HepG2 (cell line): Measurements from ENCODE around the gene LGI4. TPM values are rescaled to one million over a fixed set of nuclear protein-coding genes. Genes with fewer than 3 reads are reported as not detected.

Source experiments
- AKAP8 ChIP-seq: sonication (generic); formaldehyde crosslinking; IDR thresholded peaks from 2 replicates; pipeline ENCODE4 v1.5.1; 2020; ENCODE audit warnings: mild to moderate bottlenecking, missing genetic modification reagents
- ETV5 ChIP-seq: IDR thresholded peaks from 2 replicates; pipeline ENCODE4 v1.6.1; 2018; ENCODE audit warnings: missing biosample characterization, missing genetic modification reagents, inconsistent platforms, borderline replicate concordance
- GFI1 ChIP-seq: sonication (generic); formaldehyde crosslinking; IDR thresholded peaks from 2 replicates; pipeline ENCODE4 v1.5.0; 2020; ENCODE audit warnings: missing genetic modification reagents, mild to moderate bottlenecking, borderline replicate concordance
- ISL2 ChIP-seq: sonication (generic); formaldehyde crosslinking; IDR thresholded peaks from 2 replicates; pipeline ENCODE4 v1.5.0; 2020; ENCODE audit warnings: missing genetic modification reagents
- MED1 ChIP-seq: sonication (generic); formaldehyde crosslinking; IDR thresholded peaks from 2 replicates; pipeline ENCODE4 v1.4.0; 2020; ENCODE audit warnings: missing genetic modification reagents
- PPARG ChIP-seq: conservative IDR thresholded peaks from 2 replicates; pipeline ENCODE4 v1.6.1; 2016; ENCODE audit warnings: missing biosample characterization, missing genetic modification reagents
- SALL1 ChIP-seq: sonication (generic); formaldehyde crosslinking; IDR thresholded peaks from 2 replicates; pipeline ENCODE4 v1.8.0; 2022; ENCODE audit warnings: mild to moderate bottlenecking, missing genetic modification reagents
- SIX1 ChIP-seq: sonication (generic); formaldehyde crosslinking; IDR thresholded peaks from 2 replicates; pipeline ENCODE4 v1.4.0; 2020; ENCODE audit warnings: missing genetic modification reagents, borderline replicate concordance
- YEATS4 ChIP-seq: sonication (generic); formaldehyde crosslinking; IDR thresholded peaks from 2 replicates; pipeline ENCODE4 v1.4.0; 2020; ENCODE audit warnings: missing genetic modification reagents, borderline replicate concordance
- ZBTB7A ChIP-seq: sonication (generic); formaldehyde crosslinking; IDR thresholded peaks from 2 replicates; pipeline ENCODE4 v1.8.0; 2022; ENCODE audit warnings: mild to moderate bottlenecking, missing genetic modification reagents
- ZFP36L1 ChIP-seq: sonication (generic); formaldehyde crosslinking; IDR thresholded peaks from 2 replicates; pipeline ENCODE4 v1.8.0; 2022; ENCODE audit warnings: mild to moderate bottlenecking, missing genetic modification reagents, moderate library complexity
- ZMAT3 ChIP-seq: sonication (generic); formaldehyde crosslinking; conservative IDR thresholded peaks from 2 replicates; pipeline ENCODE4 v1.7.0; 2021; ENCODE audit warnings: missing genetic modification reagents
- ZMYM3 ChIP-seq: sonication (generic); formaldehyde crosslinking; IDR thresholded peaks from 2 replicates; pipeline ENCODE4 v1.5.1; 2020; ENCODE audit warnings: mild to moderate bottlenecking, missing genetic modification reagents
- ZNF317 ChIP-seq: sonication (generic); formaldehyde crosslinking; IDR thresholded peaks from 2 replicates; pipeline ENCODE4 v1.5.0; 2020; ENCODE audit warnings: mild to moderate bottlenecking, missing genetic modification reagents
- ZNF430 ChIP-seq: sonication (generic); formaldehyde crosslinking; IDR thresholded peaks from 2 replicates; pipeline ENCODE4 v1.9.0; 2021; ENCODE audit warnings: mild to moderate bottlenecking, missing genetic modification reagents
- ZNF557 ChIP-seq: sonication (generic); formaldehyde crosslinking; IDR thresholded peaks from 2 replicates; pipeline ENCODE4 v1.4.0; 2020; ENCODE audit warnings: missing genetic modification reagents
- ZNF607 ChIP-seq: sonication (generic); formaldehyde crosslinking; IDR thresholded peaks from 2 replicates; pipeline ENCODE4 v1.5.1; 2020; ENCODE audit warnings: missing genetic modification reagents, mild to moderate bottlenecking, borderline replicate concordance
- ZNF747 ChIP-seq: sonication (generic); formaldehyde crosslinking; IDR thresholded peaks from 2 replicates; pipeline ENCODE4 v1.8.1; 2023; ENCODE audit warnings: missing genetic modification reagents, mild to moderate bottlenecking, borderline replicate concordance
- ZNF788 ChIP-seq: sonication (generic); formaldehyde crosslinking; IDR thresholded peaks from 2 replicates; pipeline ENCODE4 v1.5.0; 2020; ENCODE audit warnings: mild to moderate bottlenecking, missing genetic modification reagents, borderline replicate concordance
- polyA plus RNA-seq, 8 experiments: library from polyadenylated mRNA; depleted of rRNA in 3 of 8; stranded (reverse) in 7 of 8; unstranded in 1 of 8; fragments of >200 nt; fragmentation: Illumina TruSeq in 4 of 8; extraction: Trizol in 4 of 8; gene quantifications; 2 replicates each; pipeline versions ENCODE4 v1.2.1 to v1.2.3, GENCODE V29; 2011 to 2016; ENCODE audit warnings: low read depth in 4 of 8, missing spikeins in 1 of 8, mixed read lengths in 1 of 8; ENCODE audit not compliant: insufficient read depth in 1 of 8
- total RNA-seq, 5 experiments: library from RNA; depleted of rRNA; stranded (reverse); fragments of >200 nt; fragmentation: Illumina TruSeq; extraction: Trizol; gene quantifications; 2 replicates each; pipeline ENCODE4 v1.2.3, GENCODE V29; 2016; ENCODE audit warnings: low read depth in 1 of 5
- TF ChIP-seq, protein P1 (sequence below): sonication (generic); formaldehyde crosslinking; IDR thresholded peaks from 2 replicates; pipeline ENCODE4 v1.5.0; 2020; ENCODE audit warnings: mild to moderate bottlenecking, missing genetic modification reagents, borderline replicate concordance
- TF ChIP-seq, protein P2 (sequence below): IDR thresholded peaks from 2 replicates; pipeline ENCODE4 v1.6.1; 2016; ENCODE audit warnings: missing compliant biosample characterization, missing genetic modification reagents, borderline replicate concordance
- TF ChIP-seq, protein P3 (sequence below): IDR thresholded peaks from 2 replicates; pipeline ENCODE4 v1.6.1; 2016; ENCODE audit warnings: low read depth, borderline replicate concordance
- TF ChIP-seq, protein P4 (sequence below): sonication (generic); formaldehyde crosslinking; IDR thresholded peaks from 2 replicates; pipeline ENCODE4 v1.4.0; 2020; ENCODE audit warnings: low read depth, mild to moderate bottlenecking, missing genetic modification reagents

LGI4 gene
- total and polyA plus RNA-seq, 2 of the 13 experiments (the other 11 are each of a cell fraction or from before 2014, with no cell fraction given) = 2.8 TPM; not detected in 1

DNA sequence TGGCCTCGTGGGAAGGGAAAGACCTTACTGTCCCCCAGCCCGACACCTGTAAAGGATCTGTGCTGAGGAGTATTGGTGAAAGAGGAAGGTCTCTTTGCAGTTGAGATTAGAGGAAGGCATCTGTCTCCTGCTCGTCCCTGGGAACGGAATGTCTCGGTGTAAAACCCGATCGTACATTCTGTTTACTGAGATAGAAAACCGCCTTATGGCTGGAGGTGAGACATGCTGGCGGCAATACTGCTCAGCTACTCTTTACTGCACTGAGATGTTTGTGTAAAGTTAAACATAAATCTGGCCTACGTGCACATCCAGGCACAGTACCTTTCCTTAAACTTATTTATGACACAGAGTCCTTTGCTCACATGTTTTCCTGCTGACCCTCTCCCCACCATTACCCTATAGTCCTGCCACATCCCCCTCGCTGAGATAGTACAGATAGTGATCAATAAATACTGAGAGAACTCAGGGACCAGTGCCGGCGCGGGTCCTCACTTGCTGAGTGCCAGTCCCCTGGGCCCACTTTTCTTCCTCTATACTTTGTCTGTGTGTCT lies 5.1 kb downstream of the LGI4 start (continued):
- TF ChIP-seq ZNF747 (CRISPR knock-in tag) (peak; percentile 52), ETV5 (CRISPR knock-in tag) (peak; percentile 74), ZNF788 (CRISPR knock-in tag) (peak; percentile 65; the same call in 1 of the 2 replicates), ZNF317 (CRISPR knock-in tag) (0 out of 2 replicates have a peak, but pooled peaks have one; percentile 25), SALL1 (CRISPR knock-in tag) (peak; percentile 79), ZFP36L1 (CRISPR knock-in tag) (0 out of 2 replicates have a peak, but pooled peaks have one; percentile 13), GFI1 (CRISPR knock-in tag) (peak; percentile 40; the same call in 1 of the 2 replicates), ZNF607 (CRISPR knock-in tag) (0 out of 2 replicates have a peak, but pooled peaks have one; percentile 48), MED1 (peak; percentile 98), ZNF430 (CRISPR knock-in tag) (peak; percentile 56; the same call in 1 of the 2 replicates), ISL2 (CRISPR knock-in tag) (0 out of 2 replicates have a peak, but pooled peaks have one; percentile 37), ZNF557 (CRISPR knock-in tag) (peak; percentile 45; the same call in 1 of the 2 replicates), ZMAT3 (CRISPR knock-in tag) (peak; percentile 71; the same call in 1 of the 2 replicates), SIX1 (CRISPR knock-in tag) (peak; percentile 19; the same call in 1 of the 2 replicates), YEATS4 (CRISPR knock-in tag) (peak; percentile 57; the same call in 1 of the 2 replicates), AKAP8 (CRISPR knock-in tag) (peak; percentile 62; the same call in 1 of the 2 replicates), PPARG (peak; percentile 49; the same call in 1 of the 2 replicates), ZMYM3 (CRISPR knock-in tag) (peak; percentile 62; the same call in 1 of the 2 replicates), ZBTB7A (CRISPR knock-in tag) (peak; percentile 74; the same call in 1 of the 2 replicates)
- TF ChIP-seq, protein P1, sequence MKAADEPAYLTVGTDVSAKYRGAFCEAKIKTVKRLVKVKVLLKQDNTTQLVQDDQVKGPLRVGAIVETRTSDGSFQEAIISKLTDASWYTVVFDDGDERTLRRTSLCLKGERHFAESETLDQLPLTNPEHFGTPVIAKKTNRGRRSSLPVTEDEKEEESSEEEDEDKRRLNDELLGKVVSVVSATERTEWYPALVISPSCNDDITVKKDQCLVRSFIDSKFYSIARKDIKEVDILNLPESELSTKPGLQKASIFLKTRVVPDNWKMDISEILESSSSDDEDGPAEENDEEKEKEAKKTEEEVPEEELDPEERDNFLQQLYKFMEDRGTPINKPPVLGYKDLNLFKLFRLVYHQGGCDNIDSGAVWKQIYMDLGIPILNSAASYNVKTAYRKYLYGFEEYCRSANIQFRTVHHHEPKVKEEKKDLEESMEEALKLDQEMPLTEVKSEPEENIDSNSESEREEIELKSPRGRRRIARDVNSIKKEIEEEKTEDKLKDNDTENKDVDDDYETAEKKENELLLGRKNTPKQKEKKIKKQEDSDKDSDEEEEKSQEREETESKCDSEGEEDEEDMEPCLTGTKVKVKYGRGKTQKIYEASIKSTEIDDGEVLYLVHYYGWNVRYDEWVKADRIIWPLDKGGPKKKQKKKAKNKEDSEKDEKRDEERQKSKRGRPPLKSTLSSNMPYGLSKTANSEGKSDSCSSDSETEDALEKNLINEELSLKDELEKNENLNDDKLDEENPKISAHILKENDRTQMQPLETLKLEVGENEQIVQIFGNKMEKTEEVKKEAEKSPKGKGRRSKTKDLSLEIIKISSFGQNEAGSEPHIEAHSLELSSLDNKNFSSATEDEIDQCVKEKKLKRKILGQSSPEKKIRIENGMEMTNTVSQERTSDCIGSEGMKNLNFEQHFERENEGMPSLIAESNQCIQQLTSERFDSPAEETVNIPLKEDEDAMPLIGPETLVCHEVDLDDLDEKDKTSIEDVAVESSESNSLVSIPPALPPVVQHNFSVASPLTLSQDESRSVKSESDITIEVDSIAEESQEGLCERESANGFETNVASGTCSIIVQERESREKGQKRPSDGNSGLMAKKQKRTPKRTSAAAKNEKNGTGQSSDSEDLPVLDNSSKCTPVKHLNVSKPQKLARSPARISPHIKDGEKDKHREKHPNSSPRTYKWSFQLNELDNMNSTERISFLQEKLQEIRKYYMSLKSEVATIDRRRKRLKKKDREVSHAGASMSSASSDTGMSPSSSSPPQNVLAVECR (CRISPR knock-in tag) = peak; percentile 31; the same call in 1 of the 2 replicates
- TF ChIP-seq, protein P2, sequence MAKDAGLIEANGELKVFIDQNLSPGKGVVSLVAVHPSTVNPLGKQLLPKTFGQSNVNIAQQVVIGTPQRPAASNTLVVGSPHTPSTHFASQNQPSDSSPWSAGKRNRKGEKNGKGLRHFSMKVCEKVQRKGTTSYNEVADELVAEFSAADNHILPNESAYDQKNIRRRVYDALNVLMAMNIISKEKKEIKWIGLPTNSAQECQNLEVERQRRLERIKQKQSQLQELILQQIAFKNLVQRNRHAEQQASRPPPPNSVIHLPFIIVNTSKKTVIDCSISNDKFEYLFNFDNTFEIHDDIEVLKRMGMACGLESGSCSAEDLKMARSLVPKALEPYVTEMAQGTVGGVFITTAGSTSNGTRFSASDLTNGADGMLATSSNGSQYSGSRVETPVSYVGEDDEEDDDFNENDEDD (CRISPR knock-in tag) = peak; percentile 67; the same call in 1 of the 2 replicates
- TF ChIP-seq, protein P3, sequence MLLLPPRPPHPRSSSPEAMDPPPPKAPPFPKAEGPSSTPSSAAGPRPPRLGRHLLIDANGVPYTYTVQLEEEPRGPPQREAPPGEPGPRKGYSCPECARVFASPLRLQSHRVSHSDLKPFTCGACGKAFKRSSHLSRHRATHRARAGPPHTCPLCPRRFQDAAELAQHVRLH (CRISPR knock-in tag) = peak; percentile 49; the same call in 1 of the 2 replicates
- TF ChIP-seq, protein P4, sequence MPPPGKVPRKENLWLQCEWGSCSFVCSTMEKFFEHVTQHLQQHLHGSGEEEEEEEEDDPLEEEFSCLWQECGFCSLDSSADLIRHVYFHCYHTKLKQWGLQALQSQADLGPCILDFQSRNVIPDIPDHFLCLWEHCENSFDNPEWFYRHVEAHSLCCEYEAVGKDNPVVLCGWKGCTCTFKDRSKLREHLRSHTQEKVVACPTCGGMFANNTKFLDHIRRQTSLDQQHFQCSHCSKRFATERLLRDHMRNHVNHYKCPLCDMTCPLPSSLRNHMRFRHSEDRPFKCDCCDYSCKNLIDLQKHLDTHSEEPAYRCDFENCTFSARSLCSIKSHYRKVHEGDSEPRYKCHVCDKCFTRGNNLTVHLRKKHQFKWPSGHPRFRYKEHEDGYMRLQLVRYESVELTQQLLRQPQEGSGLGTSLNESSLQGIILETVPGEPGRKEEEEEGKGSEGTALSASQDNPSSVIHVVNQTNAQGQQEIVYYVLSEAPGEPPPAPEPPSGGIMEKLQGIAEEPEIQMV (CRISPR knock-in tag) = 0 out of 2 replicates have a peak, but pooled peaks have one; percentile 33
